Activated naive CD4-positive, alpha-beta T cell treated with anti-CD3 and anti-CD28 coated beads, Interleukin-2, amount 10 ng/mL, durations not matched to agents 7 days and 5 days (primary cell): ENCODE measurements around the gene BEX1.
"Not testable (repeated sequence)": the region's sequence is repeated elsewhere in the genome, so short reads cannot be mapped to it uniquely, and the experiment has no call there.

Source experiments
- CTCF ChIA-PET: fragments of 350-600 bp; sonication (Branson Sonifier 250); formaldehyde crosslinking; loops from one replicate; lab custom pipeline; 2021; ENCODE audit warnings: antibody characterized with exemption; lab: Charles Lee
- DNase-seq: peaks from one replicate; pipeline ENCODE4 v3.0.0-alpha.2; 2020
- H3K27ac Mint-ChIP-seq: one replicate; pipeline ENCODE4 v1.8.0; 2021; ENCODE audit warnings: mild to moderate bottlenecking, moderate library complexity, mixed read lengths
- H3K27me3 Mint-ChIP-seq: one replicate; pipeline ENCODE4 v1.8.0; 2021; ENCODE audit warnings: mild to moderate bottlenecking, mixed read lengths
- H3K36me3 Mint-ChIP-seq: one replicate; pipeline ENCODE4 v1.8.0; 2021; ENCODE audit warnings: mixed read lengths
- H3K4me1 Mint-ChIP-seq: one replicate; pipeline ENCODE4 v1.8.0; 2021; ENCODE audit warnings: mixed read lengths
- H3K4me3 Mint-ChIP-seq: one replicate; pipeline ENCODE4 v1.8.0; 2021; ENCODE audit warnings: mild to moderate bottlenecking, moderate library complexity, mixed read lengths
- H3K9me3 Mint-ChIP-seq: one replicate; pipeline ENCODE4 v1.8.0; 2021; ENCODE audit warnings: mixed read lengths

The BEX1 gene

DNA sequence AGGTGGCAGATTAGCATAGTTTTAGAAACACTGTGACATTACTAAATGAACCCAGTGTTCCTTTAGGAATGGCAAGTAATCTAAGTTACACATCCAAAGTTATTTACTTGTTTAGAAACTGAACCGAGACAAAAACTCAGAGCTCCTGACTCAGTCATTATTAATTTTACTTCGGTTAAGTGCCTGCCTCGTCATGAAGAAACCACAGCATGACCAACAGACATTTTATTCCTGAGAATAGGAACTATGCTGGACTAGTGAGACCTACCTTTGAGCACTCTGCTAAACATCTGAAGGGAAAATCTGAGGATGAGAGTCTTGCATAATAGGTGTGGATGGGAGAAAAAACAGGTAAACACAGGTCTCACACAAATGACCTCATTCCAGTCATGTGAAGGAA, 2.5 kb downstream of the BEX1 start:
- no peak overlapping the region for H3K27ac Mint-ChIP-seq
- H3K36me3 Mint-ChIP-seq: no peaks in the 10 kb centered on the region
- H3K9me3 Mint-ChIP-seq: no peaks in the 10 kb centered on the region
- no peak overlapping the region for H3K4me3 Mint-ChIP-seq
- peaks cover 24% of the 10 kb centered on the region for H3K27me3 Mint-ChIP-seq
- CTCF ChIA-PET: no interaction called here
- DNase-seq: no peak
- H3K4me1 Mint-ChIP-seq: peaks cover 2% of the 10 kb centered on the region

DNA sequence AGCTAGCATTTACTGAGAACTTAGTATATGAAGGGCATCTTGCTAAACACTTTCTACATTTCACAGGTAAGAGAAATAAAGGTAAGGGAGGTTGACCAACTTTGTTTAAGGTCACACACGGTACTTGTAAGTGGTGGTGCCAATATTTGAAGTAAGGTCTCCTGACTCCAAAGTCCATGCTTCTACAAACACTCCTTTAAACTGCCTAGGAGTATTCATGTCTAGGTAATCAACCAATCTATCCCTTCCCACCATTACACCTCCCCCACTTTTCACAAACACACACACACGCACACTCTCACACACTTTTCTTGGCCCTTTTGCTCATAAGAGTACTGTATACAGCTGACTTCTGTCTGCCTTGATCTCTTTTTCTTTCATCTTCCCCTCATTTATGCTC, 7.1 kb downstream of the BEX1 start:
- H3K36me3 Mint-ChIP-seq: no peaks in the 10 kb centered on the region
- no peaks in the 10 kb centered on the region for H3K4me1 Mint-ChIP-seq
- H3K27ac Mint-ChIP-seq: no peak overlapping the region
- no peak overlapping the region for H3K4me3 Mint-ChIP-seq
- no peak for DNase-seq
- H3K9me3 Mint-ChIP-seq: no peaks in the 10 kb centered on the region
- peaks cover 4% of the 10 kb centered on the region for H3K27me3 Mint-ChIP-seq
- CTCF ChIA-PET: no interaction called here

- H3K4me1 Mint-ChIP-seq: no peaks in the 10 kb centered on the region
- no peak overlapping the region for H3K4me3 Mint-ChIP-seq
- peaks cover 4% of the 10 kb centered on the region for H3K27me3 Mint-ChIP-seq
- H3K27ac Mint-ChIP-seq: no peak overlapping the region
- CTCF ChIA-PET: no interaction called here
- no peaks in the 10 kb centered on the region for H3K36me3 Mint-ChIP-seq
- H3K9me3 Mint-ChIP-seq: no peaks in the 10 kb centered on the region
- no peak for DNase-seq
Measured at GRCh38 chrX:103052625-103053024, 11.3 kb downstream of the BEX1 start.

- no peaks in the 10 kb centered on the region for H3K36me3 Mint-ChIP-seq
- CTCF ChIA-PET: no interaction called here
- peaks cover 4% of the 10 kb centered on the region for H3K27me3 Mint-ChIP-seq
- H3K4me1 Mint-ChIP-seq: no peaks in the 10 kb centered on the region
- no peak for DNase-seq
- H3K4me3 Mint-ChIP-seq: no peak overlapping the region
- H3K9me3 Mint-ChIP-seq: no peaks in the 10 kb centered on the region
- no peak overlapping the region for H3K27ac Mint-ChIP-seq
Measured at GRCh38 chrX:103051260-103051789, 12.6 kb downstream of the BEX1 start.

DNA sequence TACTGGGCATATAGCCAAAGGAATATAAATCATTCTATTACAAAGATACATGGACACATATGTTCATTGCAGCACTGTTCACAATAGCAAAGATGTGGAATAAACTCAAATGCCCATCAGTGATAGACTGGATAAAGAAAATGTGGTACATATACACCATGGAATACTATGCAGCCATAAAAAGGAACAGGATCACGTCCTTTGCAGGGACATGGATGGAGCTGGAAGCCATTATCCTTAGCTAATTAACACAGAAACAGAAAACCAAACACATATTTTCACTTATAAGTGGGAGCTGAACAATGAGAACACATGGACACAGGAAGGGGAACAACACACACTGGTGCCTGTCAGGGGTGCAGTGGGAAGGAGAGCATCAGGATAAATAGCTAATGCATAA, 30.6 kb downstream of the BEX1 start:
- H3K27ac Mint-ChIP-seq, CTCF ChIA-PET, H3K27me3 Mint-ChIP-seq, DNase-seq, H3K36me3 Mint-ChIP-seq, H3K4me3 Mint-ChIP-seq, H3K9me3 Mint-ChIP-seq, H3K4me1 Mint-ChIP-seq: not testable (repeated sequence)

DNA sequence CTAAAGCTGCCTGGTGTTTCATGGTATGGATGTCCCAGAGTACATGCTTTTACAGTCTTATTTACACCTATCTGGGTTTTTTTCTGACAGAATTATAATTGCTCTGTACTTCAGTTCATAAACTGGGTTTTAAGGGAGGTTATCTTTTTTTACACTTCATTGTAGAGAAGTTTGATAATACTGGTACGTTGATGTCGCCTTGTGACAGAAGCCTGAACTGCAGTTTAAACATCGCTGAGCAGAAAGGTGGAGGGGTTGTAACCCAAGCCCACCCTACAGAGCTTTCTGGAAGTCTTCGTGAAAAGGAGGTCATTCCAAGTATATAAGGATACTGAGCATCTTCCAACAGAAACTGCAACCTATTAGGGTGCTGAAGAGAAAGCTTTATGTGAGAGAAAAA, 46.4 kb downstream of the BEX1 start:
- DNase-seq: no peak
- H3K27ac Mint-ChIP-seq: no peak overlapping the region
- no peaks in the 10 kb centered on the region for H3K9me3 Mint-ChIP-seq
- no peaks in the 10 kb centered on the region for H3K4me1 Mint-ChIP-seq
- no peaks in the 10 kb centered on the region for H3K27me3 Mint-ChIP-seq
- no peak overlapping the region for H3K4me3 Mint-ChIP-seq
- no peaks in the 10 kb centered on the region for H3K36me3 Mint-ChIP-seq
- CTCF ChIA-PET: no interaction called here

- Mint-ChIP-seq H3K36me3 (no peaks in the 10 kb centered on the region), H3K9me3 (no peaks in the 10 kb centered on the region), H3K27me3 (no peaks in the 10 kb centered on the region), H3K4me1 (no peaks in the 10 kb centered on the region), H3K4me3 (no peak overlapping the region), H3K27ac (no peak overlapping the region)
- CTCF ChIA-PET: no interaction called here
- no peak for DNase-seq
Measured at GRCh38 chrX:103012945-103013344, 51.0 kb downstream of the BEX1 start.
